Skeletal muscle satellite cell (primary cell): ENCODE measurements around the gene RCC2.

ENCODE experiments used
- H3K27me3 ChIP-seq: 2 replicates; pipeline ENCODE4 v1.7.0; 2013; ENCODE audit warnings: low read length; ENCODE audit not compliant: control insufficient read depth, insufficient read depth
- H3K36me3 ChIP-seq: 2 replicates; pipeline ENCODE4 v1.7.0; 2013; ENCODE audit warnings: mild to moderate bottlenecking, control low read depth, low read length; ENCODE audit not compliant: insufficient read depth
- H3K4me1 ChIP-seq: 2 replicates; pipeline ENCODE4 v1.7.0; 2013; ENCODE audit warnings: low read length; ENCODE audit not compliant: control insufficient read depth, insufficient read depth
- H3K4me2 ChIP-seq: 2 replicates; pipeline ENCODE4 v1.7.0; 2013; ENCODE audit warnings: mild to moderate bottlenecking, low read length
- H3K4me3 ChIP-seq: 2 replicates; pipeline ENCODE4 v1.7.0; 2013; ENCODE audit warnings: low read length
- H3K9ac ChIP-seq: 2 replicates; pipeline ENCODE4 v1.7.0; 2013; ENCODE audit warnings: mild to moderate bottlenecking, low read depth, low read length, moderate library complexity
- H3K9me3 ChIP-seq: replicated peaks from 2 replicates; pipeline ENCODE4 v1.7.0; 2013; ENCODE audit warnings: mild to moderate bottlenecking, control low read depth, low read length

The RCC2 gene

DNA sequence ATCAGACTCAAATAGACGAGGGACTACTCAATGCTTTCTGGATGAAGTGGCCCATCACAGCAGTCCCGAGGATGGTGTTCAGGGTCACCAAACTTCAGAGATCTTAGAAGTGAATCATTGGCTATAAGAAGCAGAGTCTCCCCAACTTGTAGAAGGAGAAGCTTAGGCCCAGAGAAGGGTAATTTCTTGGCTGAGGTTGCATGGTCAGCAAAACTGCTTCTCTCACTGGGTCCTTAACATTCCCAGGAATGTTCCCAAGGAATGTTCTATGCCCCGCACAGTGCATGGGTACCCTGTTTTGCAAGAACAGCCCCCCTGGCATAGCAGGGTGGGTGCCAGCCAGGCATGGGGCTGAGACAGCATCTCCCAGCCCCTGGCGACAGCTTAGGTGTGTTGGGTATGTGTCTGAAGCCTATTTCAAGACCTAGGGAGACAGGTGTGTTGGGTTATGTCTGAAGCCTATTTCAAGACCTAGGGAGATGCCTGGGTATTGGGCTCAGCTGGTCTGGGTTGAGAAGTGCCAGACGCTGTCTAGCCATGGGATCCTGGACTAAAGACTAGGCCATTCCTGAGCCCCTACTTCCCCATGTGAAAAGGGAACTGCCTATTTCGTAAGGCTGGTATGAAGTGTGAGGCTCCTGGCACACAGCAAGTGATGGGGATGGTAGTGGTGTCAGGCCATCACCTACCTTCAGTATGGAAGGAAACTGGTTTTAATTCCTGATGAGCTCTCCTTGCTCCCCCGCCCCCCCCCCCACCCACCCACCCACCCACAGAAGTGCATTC, 41.4 kb downstream of the RCC2 start:
- peaks cover 21% of the 10 kb centered on the region for H3K27me3 ChIP-seq
- no peaks in the 10 kb centered on the region for H3K9me3 ChIP-seq
- H3K4me1 ChIP-seq = no peaks in the 10 kb centered on the region
- no peak overlapping the region for H3K4me3 ChIP-seq
- no peaks in the 10 kb centered on the region for H3K36me3 ChIP-seq
- no peak overlapping the region for H3K4me2 ChIP-seq
- H3K9ac ChIP-seq = no peak overlapping the region

DNA sequence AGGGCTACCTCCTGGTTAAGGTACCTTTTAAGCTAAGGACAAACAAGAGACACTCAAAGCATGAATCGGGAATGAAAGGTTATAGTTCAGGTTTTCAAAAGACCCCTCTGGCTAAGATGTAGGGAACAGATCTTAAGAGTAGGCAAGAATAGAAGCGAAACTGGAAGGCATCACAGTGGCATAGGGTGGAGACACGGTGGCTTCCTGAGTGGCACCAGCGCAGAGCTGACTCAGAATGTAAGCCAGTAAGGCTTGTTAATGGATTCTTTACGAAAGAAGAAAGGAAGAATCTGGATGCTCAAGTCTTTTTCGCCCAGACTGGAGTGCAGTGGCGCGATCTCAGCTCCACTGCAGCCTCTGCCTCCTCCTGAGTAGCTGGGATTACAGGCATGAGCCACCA, 46.2 kb downstream of the RCC2 start:
- Histone ChIP-seq H3K4me3 (no peak overlapping the region), H3K9ac (no peak overlapping the region), H3K27me3 (peaks cover 49% of the 10 kb centered on the region), H3K4me2 (no peak overlapping the region), H3K4me1 (no peaks in the 10 kb centered on the region), H3K9me3 (no peaks in the 10 kb centered on the region), H3K36me3 (no peaks in the 10 kb centered on the region)

- H3K27me3 ChIP-seq = peaks cover 56% of the 10 kb centered on the region
- H3K9me3 ChIP-seq = no peaks in the 10 kb centered on the region
- no peak overlapping the region for H3K9ac ChIP-seq
- no peak overlapping the region for H3K4me3 ChIP-seq
- H3K4me2 ChIP-seq = no peak overlapping the region
- H3K4me1 ChIP-seq = no peaks in the 10 kb centered on the region
- no peaks in the 10 kb centered on the region for H3K36me3 ChIP-seq
These were observed 47.2 kb downstream of the RCC2 start for GRCh38 chr1:17392199-17392740.

GRCh38 chr1:17381161-17381560, 58.3 kb downstream of the RCC2 start:
- no peaks in the 10 kb centered on the region for H3K36me3 ChIP-seq
- H3K4me3 ChIP-seq = no peak overlapping the region
- no peak overlapping the region for H3K4me2 ChIP-seq
- peaks cover 71% of the 10 kb centered on the region for H3K27me3 ChIP-seq
- H3K4me1 ChIP-seq = no peaks in the 10 kb centered on the region
- no peak overlapping the region for H3K9ac ChIP-seq
- H3K9me3 ChIP-seq = no peaks in the 10 kb centered on the region

DNA sequence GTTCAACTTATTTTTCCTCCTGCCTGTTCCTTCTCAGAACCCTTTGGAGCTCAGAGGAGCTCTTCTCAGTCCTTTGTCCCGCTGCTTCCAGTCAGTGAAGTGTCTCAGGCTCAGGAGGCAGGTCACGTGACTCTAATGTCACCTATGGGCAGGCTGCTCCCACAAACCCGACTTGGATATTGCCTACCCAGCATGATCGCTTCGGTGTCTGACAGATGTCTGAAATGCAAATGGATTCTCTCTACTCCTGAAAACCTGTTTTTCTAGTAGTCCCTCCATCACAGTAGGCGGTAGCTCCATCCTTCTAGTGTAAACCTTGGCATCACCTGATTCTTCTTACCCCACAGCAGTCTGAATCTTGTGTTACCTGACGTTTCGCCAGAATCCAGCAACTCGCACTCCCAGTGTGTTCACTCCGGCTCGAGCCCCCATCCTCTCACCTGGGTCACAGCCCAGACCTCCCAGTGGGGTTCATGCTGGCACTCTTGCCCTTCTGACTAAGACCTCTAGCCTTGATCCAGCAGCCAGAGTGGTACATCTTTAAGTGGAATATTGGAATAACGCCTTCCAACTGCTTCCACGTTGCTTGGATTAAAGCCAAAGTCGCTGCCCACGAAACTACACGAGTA, 62.0 kb downstream of the RCC2 start:
- no peak overlapping the region for H3K4me2 ChIP-seq
- no peaks in the 10 kb centered on the region for H3K36me3 ChIP-seq
- H3K27me3 ChIP-seq = peaks cover 42% of the 10 kb centered on the region
- no peaks in the 10 kb centered on the region for H3K4me1 ChIP-seq
- H3K9me3 ChIP-seq = no peaks in the 10 kb centered on the region
- H3K4me3 ChIP-seq = no peak overlapping the region
- H3K9ac ChIP-seq = no peak overlapping the region

- Histone ChIP-seq H3K4me2 (no peak overlapping the region), H3K9me3 (no peaks in the 10 kb centered on the region), H3K9ac (no peak overlapping the region), H3K4me3 (no peak overlapping the region), H3K4me1 (no peaks in the 10 kb centered on the region), H3K27me3 (peaks cover 35% of the 10 kb centered on the region), H3K36me3 (no peaks in the 10 kb centered on the region)
These were observed 63.8 kb downstream of the RCC2 start for GRCh38 chr1:17375651-17376050.

GRCh38 chr1:17372955-17373354, 66.5 kb downstream of the RCC2 start:
- no peaks in the 10 kb centered on the region for H3K9me3 ChIP-seq
- H3K36me3 ChIP-seq = no peaks in the 10 kb centered on the region
- peaks cover 39% of the 10 kb centered on the region for H3K27me3 ChIP-seq
- no peak overlapping the region for H3K4me3 ChIP-seq
- H3K4me2 ChIP-seq = no peak overlapping the region
- no peaks in the 10 kb centered on the region for H3K4me1 ChIP-seq
- no peak overlapping the region for H3K9ac ChIP-seq

- Histone ChIP-seq H3K4me3 (no peak within 1 kb of the TSS), H3K27me3 (peaks cover 40% of the 10 kb centered on the region), H3K4me1 (no peaks in the 10 kb centered on the region), H3K36me3 (no peaks in the 10 kb centered on the region), H3K4me2 (no peak within 1 kb of the TSS), H3K9me3 (no peaks in the 10 kb centered on the region), H3K9ac (no peak within 1 kb of the TSS)
These were observed 67.6 kb downstream of the RCC2 start, which contains the start of gene PADI6 for GRCh38 chr1:17371896-17372295. TSS of gene PADI6 (plus strand) at chr1:17372196. CDS start at chr1:17372246, 50 bp downstream.

GRCh38 chr1:17370618-17371017, 68.9 kb downstream of the RCC2 start:
- Histone ChIP-seq H3K9me3 (no peaks in the 10 kb centered on the region), H3K4me3 (no peak overlapping the region), H3K36me3 (no peaks in the 10 kb centered on the region), H3K9ac (no peak overlapping the region), H3K4me1 (no peaks in the 10 kb centered on the region), H3K27me3 (peaks cover 47% of the 10 kb centered on the region), H3K4me2 (no peak overlapping the region)

- no peaks in the 10 kb centered on the region for H3K4me1 ChIP-seq
- H3K27me3 ChIP-seq = peaks cover 52% of the 10 kb centered on the region
- no peak overlapping the region for H3K9ac ChIP-seq
- H3K9me3 ChIP-seq = no peaks in the 10 kb centered on the region
- no peak overlapping the region for H3K4me2 ChIP-seq
- no peaks in the 10 kb centered on the region for H3K36me3 ChIP-seq
- H3K4me3 ChIP-seq = no peak overlapping the region
These were observed 70.0 kb downstream of the RCC2 start for GRCh38 chr1:17369466-17369865.

DNA sequence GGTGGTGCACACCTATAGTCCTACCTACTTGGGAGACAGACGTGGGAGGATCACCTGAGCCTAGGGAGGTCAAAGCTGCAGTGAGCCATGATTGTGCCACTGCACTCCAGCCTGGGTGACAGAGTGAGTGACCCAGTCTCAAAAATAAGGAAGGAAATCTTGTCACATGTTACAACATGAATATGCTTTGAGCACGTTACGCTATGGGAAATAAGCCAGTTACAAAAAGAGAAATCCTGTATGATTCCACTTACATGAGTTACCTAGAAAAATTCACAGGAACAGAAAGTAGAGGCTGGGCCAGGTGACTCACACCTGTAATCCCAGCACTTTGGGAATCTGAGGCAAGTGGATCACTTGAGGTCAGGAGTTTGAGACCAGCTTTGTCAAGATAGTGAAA, 74.2 kb downstream of the RCC2 start:
- no peaks in the 10 kb centered on the region for H3K4me1 ChIP-seq
- H3K9me3 ChIP-seq = no peaks in the 10 kb centered on the region
- H3K36me3 ChIP-seq = no peaks in the 10 kb centered on the region
- no peak overlapping the region for H3K9ac ChIP-seq
- no peak overlapping the region for H3K4me2 ChIP-seq
- peaks cover 51% of the 10 kb centered on the region for H3K27me3 ChIP-seq
- no peak overlapping the region for H3K4me3 ChIP-seq
